ENCODE data around the gene TECPR2.
"Not testable (repeated sequence)": the region's sequence is repeated elsewhere in the genome, so short reads cannot be mapped to it uniquely, and the experiment has no call there.

Gene TECPR2

DNA sequence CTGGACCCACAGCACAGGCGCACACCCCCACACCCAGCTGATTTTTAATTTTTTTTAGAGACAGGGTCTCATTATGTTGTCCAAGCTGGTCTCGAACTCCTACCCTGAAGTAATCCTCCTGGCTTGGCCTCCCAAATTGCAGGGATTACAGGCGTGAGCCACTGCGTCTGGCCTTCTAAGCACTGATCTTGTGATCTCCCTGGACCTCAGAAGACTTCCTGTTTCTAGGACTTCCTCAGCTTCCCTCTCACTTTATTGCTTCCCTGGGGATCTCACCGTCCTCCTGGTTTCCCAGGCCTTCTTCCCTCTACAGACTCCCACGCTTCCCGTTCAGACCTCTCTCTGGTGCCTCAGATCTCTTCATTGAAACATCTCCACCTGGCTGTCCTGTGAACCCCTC, 29.4 kb upstream of the TECPR2 start:
- DNase-seq, result no peak

DNA sequence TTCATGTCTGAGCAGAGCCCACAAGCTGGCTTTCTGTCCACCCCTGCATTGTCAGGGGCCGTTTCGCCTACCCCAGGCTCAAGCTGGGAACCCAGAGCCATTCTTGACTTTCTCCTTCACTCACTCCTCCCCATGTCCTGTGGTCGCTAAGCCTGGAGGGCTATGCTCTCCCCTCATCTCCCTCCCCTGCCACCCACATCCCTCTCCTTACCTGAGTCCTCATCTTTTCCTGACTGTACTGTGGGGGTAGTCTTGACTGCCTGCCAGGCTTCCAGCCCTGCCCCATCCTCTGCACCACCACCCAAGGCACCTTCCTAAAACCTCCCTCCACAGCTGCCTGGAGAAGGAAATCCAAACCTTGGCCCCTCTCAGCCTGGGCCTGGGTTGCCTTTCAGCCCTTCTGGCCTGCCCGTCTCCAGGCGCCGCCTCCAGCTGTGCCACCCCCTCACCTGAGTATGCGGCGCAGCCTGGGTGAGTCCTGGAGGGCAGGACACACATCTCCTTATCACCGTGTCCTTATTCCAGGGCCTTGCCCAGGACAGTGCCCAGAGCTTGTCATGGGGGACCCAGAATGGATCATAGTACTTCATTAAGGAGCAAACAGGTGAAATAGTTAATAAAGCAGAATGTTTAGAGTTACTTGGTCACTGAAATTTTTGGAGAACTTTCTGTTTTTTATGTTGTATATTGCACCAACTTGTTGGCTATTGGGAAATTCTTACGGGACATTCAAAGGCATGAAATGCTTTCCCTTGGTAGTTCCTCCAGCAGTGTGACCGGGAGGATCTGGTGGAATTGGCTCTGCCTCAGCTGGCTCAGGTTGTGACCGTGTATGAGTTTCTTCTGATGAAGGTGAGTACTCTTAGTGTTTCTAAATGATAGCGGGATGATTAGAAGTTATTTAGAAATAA, 28.7 kb upstream of the TECPR2 start:
- no peak for DNase-seq

DNA sequence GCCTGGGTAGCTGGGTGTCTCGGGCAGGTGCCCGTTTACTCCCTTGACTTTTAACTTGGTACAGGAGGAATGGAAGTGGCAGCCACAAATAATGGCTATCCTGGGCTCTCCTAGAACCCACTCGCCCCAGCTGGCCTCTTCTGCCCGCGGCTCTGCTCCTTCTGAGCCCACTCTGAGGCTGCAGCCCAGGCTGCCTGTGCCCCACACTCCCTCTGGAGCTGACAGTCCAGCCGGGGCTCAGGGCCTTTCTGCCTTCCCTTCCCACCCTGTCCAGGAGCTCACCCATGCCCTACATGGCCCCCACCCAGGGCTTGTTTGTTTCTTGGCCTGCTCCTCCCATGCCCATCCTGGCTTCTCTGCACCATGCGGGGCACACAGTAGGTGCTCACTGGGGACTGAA, 27.6 kb upstream of the TECPR2 start:
- DNase-seq, result no peak

DNA sequence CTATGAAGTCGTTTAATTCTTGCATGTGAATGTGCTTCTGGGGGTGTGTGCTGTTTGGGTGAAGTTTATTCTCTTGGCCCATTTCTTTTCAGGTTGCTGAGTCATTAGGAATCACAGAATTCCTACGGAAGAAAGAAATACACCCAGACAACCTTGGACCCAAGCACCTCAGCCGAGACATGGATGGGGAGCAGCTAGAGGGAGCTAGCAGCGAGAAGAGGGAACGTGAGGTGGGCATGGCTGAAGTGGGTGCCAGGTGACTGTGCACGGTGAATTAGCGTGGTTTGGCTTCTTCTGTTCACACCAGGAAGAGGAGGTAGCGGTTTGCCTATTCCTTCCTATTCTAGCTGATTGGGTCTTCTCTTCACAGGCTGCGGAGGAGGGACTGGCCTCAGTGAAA, 24.0 kb upstream of the TECPR2 start:
- DNase-seq, result no peak

DNA sequence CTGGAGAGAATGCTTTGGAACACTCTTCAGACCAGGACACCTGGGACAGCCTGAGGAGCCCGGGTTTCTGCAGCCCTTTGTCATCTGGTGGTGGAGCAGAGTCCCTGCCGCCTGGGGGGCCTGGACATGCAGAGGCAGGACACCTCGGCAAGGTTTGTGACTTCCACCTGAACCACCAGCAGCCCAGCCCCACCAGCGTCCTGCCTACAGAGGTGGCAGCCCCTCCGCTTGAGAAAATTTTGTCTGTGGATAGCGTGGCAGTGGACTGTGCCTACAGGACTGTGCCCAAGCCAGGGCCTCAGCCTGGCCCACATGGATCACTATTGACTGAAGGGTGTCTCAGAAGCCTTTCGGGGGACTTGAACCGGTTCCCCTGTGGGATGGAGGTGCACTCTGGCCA, 21.2 kb upstream of the TECPR2 start:
- no peak for DNase-seq

DNA sequence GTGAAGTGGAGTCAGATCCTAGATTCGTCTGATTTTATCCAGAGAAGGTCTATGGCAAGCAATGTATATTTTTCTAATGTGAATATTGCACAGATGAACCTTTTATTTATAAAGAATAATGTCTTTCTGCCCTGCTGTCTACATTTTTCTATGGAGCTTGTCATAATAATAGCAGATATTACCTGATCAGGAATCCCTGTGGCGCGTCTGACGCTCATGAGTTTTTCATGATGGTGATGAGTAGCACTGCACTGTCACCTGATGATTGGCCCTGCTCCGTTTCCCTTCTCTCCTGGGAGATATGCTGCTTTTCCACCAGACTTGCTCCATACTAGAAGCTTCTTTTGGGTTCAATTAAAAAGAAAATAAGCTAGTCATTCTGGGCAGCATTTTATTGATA, 20.5 kb upstream of the TECPR2 start:
- no peak for DNase-seq

DNA sequence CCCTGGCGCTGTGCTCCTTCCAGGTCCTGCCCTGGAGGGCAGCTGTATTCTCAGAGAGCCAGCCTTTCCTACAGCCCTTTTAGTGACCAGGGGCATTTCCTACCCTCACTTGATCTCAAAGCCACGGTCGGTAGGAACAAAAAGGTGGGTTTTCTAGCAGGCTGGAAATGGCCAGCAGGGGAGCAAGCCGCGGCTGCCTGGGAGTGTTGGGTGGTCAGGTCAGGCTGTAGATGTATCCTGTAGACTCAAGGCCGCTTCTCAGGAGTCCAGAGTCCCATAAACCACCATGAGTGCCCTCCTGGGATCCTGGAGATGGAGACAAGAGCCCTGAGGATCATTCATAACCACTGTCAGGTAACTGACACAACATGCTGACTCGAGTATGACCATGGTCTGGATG, 18.7 kb upstream of the TECPR2 start:
- no peak for DNase-seq

DNA sequence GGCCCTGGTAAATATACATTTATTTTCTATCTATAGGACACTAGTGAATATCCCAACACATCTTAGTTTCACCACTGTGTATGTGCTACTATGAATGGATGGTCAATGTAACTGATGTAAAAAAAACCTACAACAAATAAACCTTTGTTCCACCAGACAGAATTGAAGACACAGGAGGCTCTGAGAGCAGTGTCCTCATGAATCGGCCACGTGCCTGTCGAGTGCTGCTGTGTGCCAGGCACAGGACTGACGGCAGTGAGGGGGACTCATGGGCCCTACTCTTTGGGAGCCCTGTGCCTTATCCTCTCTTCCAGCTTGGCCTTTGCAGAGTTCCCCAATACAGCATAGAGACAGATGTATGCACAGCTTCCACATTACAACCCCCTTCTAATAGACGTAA, 18.3 kb upstream of the TECPR2 start:
- no peak for DNase-seq

DNA sequence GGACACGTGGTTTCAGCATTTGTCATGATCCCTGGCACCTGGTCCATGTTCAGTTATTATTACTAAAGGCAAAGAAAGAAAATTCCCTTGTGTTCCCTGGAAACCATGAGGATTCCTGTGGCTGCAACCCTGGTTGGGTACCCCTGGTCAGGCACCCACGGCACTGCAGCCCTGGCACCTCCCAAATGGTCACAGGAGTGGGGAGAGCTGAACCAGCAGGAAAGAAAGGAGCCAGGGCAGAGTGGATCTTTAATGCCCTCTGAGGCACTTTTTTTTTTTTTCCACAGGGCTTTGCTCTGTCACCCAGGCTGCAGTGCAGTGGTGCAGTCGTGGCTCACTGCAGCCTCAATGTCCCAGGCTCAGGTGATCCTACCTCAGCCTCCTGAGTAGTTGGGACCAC, 17.5 kb upstream of the TECPR2 start:
- no peak for DNase-seq

DNA sequence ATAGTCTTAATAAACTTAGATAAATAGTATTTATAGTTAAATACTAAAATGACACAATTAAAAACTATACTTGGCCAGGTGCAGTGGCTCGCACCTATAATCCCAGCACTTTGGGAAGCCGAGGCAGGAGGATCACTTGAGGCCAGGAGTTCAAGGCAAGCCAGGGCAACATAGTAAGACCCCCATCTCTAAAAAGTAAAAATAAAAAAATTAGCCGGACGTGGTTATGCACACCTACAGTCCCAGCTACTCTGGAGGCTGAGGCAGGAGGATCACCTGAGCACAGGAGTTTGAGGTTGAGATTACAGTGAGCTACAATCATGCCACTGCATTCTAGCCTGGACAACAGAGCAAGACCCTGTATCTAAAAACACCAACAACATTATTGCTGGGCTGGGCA, 16.1 kb upstream of the TECPR2 start:
- DNase-seq, result no peak

DNA sequence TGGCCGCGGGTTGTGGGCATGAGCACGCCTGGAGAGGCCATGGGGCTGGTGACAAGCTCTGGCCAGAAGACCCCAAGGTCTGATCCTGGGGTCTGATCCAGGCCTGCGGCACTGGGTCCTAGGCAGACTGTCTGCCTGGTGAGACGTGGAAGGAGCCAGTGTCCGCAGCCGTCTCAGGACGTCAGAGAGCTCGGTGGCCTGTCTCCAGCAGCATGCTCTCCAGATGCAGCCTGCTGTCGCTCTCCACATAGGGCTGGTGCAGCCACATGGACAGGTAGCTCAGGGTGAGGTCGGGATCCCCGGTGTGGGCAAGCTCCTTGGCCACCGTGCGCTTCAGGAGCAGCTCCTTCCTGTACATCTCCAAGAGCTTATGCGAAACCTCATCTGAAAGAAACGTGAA, 14.4 kb upstream of the TECPR2 start:
- DNase-seq, result no peak

DNA sequence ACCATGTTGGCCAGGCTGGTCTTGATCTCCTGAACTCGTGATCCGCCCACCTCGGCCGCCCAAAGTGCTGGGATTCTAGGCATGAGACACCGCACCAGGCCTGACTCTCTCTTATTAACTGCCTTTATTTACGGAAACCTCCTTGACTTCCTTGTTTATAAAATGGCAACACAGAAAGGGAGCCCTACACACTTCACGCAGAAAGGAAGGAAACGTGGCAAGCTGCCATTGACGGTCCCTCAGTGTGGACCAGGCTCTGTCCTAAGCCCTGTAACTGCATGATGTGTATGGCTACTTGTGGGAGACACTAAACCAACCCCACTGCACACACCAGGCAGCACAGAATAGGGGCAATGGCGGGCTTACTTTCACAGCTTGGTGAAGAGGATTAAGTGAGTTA, 11.7 kb upstream of the TECPR2 start:
- no peak for DNase-seq

DNA sequence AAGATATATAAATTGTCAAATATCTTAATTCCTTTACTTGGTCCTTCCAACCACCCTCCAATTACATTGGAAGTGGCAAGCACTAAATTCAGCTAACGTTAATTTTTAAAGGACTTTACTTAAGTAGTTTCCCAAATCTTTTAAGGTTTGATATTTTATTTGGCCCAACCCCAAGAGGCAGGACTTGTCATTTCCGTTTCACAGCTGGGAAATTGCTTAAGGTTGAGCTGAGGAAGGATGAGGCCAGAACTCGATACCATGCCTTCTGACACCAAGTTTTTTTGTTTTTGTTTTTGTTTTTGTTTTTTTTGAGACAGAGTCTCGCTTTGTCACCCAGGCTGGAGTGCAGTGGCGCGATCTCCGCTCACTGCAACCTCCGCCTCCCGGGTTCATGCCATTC, 11.1 kb upstream of the TECPR2 start:
- DNase-seq, result not testable (repeated sequence)

DNA sequence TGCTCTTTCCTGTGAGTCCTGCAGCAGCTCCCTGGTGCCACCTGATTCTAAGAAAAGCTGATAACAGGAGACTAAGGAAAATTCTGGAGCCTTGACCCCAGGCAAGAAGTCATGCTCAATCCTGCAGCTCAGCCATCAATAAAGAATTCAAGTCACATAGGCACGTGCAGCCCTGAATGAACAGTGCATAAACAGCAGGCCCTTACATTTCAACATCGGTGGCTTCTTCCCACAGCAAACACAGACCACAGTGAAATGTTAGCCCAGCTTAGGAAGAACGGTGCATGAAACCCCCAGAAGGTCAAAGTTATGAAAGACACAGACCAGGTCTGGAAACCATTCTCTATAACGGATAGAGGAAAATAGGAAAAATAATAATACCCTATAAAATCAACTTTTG, 10.5 kb upstream of the TECPR2 start:
- DNase-seq, result no peak

DNA sequence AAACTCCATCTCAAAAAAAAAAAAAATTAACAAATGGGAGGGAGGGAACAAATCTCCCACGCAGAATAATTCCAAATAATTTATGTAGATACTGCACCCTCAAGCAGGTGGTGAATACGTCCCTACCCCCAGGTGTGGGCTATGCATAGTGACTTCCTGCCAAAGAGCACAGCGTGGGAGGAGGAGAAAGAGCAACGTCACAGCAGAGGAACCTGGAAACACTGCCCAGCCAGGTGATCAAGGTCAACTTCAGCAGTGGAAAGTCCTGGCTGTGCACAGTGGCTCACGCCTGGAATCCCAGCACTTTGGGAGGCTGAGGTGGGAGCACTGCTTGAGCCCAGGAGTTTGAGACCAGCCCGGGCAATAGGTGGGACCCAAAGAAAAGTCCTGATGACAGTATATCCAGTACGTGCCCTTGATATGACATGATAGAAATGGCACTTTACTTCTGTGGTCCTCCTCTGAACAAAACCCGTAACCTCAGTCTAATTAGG, 9.6 kb upstream of the TECPR2 start:
- DNase-seq, result no peak

DNA sequence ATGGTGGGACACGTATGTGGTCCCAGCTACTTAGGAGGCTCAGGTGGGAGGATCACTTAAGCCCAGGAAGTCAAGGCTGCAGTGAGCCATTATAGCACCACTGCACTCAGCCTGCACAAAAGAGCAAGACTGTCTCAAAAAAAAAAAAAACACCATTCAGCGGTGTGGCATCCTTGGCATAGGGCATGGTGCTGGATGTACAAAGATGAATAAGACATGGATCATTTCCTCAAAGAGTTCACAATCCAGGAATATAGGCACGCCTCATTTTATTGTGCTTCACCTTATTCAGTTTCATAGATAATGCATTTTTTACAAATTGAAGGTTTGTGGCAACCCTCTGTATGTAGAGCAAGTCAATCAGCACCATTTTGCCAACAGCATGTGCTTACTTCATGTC, 6.5 kb upstream of the TECPR2 start:
- no peak for DNase-seq

DNA sequence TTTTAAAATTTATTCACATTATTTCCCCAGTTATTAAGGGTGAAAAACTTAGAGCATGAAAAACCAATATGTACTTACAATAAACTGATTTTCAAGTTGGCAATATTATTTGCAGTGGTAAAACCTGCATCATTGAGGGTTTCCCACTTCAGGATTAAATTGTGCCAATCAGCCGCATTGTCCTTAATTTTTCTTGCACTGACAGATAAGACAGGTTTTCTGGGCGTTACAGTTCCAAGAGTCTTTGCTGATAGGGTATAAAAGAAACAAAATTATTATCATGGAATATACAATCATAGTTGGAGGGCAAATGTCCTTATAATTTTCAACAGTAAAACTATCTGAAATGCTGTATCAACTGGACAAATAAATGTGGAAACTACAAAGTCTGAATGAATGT, 3.4 kb upstream of the TECPR2 start:
- DNase-seq, result no peak

DNA sequence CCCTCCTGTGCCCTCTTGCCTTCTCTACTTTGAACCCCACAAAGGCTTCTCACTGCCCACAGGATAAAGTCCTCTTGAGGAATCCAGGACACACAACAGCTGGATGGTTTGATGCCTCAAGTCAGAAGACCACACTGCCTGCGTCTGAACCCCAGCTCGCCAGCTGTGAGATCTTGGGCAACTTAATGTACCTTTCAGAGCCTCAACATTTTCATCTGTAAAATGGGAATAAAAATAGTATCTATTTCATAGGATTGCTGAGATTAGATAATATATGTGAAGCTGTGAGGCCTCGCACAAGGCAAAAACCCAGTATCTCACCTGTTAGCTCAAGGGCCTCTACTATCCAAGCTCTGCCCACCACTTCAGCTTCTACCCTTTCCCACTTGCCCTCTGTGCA, 2.4 kb upstream of the TECPR2 start:
- no peak for DNase-seq

DNA sequence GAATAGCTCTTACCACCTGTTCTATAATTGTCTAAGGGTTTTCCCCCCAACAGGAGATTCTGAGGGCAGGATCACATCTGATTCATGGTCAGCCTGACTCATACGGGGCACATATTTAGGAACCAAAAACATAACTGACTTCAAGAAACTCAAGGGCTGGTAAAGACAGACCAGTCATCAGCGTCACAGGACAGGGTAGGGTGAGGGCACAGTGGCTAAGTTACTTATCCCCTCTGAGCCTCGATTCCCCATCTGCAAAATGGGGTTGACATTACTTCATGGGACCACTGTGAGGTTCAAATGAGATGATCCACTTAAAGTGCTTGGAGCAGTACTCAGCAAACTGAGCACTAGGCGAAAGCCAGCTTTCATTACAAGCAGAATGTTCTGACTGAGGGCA, 657 bp upstream of the TECPR2 start:
- DNase-seq, result no peak

DNA sequence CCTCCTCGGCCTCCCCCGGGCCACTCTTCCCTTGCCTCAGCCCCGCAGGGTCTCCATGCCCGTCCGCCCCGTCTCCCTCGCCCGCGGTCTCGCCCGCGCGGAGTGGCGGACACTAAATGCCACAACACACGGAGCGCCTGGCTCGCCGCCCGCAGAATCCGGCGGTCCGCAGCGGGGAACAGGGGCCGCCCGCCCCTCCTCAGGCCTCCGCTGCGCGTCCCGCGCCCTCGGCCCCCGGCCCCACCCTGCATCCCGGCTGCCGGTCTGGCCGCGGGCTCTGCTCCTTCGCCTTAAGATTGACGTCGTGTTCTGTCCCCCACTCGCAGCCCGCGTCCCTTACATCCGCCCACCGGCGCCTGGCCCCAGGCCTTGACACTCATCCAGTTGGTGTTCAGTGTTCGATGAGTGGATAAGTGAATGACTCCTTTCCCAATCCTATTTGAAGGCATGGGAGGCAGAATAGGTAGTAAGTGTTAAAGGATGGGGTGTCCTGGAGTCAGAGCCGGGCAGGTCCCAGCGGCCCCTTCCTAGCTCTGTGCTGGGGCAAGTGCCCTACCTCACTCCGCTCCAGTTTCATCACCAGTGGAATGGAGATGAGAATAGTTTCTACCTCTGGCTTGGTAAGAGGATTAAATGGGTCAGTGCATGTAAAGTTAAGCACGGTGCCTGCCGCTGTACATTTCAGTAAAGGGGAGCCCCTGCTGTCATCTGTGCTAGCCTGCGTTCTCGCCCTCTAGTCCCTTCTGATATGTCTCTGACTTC, 622 bp downstream of the TECPR2 start:
- no peak for DNase-seq

DNA sequence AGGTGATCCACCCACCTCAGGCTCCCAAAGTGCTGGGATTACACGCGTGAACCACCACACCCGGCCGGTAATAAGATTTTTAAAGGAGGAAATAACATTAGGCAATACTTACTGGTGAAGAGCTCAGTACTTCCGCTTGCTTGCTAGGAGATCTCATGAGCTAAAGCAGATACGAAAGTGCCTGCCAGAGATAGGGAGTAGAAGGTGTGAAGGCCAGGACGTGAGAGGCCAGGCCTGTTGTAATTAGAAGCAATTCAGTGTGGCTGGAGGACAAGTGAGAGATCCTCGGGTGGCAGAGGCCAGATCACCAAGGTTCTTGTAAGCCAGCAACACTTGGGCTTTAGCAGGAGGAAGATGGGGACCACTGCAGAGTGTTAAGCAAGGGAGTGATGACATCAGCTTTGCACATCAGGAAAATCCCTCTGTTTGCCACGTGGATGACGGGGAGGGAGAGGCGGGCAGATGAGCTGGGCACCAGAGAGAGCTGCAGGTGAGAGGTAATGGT, 7.6 kb downstream of the TECPR2 start:
- DNase-seq, result no peak

DNA sequence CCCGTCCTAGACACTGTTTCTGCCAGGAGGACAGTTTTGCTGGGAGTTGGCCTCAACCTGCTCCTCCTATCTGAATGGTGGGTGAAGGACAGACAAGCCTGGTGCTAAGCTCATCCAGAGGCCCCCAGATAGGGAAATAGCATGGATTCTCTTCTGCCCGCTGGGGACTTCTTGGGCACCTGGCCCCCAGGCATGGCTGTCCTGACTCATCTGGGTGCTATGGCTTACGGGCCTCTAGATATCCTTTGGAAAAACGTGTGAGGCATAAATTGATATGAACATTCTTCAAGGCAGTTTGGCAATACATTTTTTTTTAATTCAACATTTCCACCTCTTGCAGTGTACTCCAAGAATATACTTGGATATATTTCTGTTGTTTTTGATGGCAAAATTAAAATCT, 8.6 kb downstream of the TECPR2 start:
- no peak for DNase-seq

DNA sequence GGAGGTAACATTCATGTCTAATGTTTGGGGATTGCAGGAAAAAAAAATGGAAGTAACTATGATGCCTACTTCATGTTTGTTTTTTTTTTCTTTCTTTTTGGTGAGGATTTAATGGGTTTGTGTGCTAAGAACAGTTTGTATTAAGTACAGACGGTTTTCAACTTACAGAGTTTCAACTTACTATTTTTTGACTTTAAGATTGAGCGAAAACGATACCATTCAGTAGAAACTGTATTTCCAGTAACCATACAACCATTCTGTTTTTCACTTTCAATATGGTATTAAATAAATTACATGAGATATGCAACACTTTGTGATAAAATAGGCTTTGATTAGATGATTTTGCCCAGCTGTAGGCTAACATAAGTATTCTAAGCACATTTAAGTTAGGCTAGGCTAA, 10.4 kb downstream of the TECPR2 start:
- DNase-seq, result no peak

DNA sequence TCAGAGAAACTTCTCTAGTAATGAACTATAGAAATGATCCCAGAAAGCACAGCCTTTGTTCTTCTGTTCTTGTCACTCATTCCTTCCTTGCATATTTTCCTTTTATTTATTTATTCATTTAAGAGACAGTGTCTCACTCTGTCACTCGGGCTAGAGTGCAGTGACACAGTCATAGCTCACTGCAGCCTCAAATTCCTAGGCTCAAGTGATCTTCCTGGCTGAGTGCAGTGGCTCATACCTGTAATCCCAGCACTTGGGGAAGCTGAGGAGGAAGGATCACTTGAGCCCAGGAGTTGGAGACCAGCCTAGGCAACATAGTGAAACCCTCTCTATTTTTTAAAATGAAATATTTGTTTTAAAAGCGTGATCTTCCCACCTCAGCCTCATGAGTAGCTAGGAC, 11.5 kb downstream of the TECPR2 start:
- no peak for DNase-seq

Data from NK-92 treated with Interleukin-12 subunit alpha and Interleukin-12 subunit beta, amount 100 ng/mL, for 24 hours (cell line).